Activated T-cell treated with anti-CD3 and anti-CD28 coated beads for 48 hours (primary cell): Measurements from ENCODE around the gene ARHGAP6.
"Not testable (repeated sequence)": the region's sequence is repeated elsewhere in the genome, so short reads cannot be mapped to it uniquely, and the experiment has no call there.

Source experiments
- DNase-seq: peaks from one replicate; pipeline ENCODE4 v3.0.0-alpha.2; 2020; ENCODE audit warnings: low read depth

ARHGAP6 gene

GRCh38 chrX:11530621-11531020 lies 135.1 kb downstream of the ARHGAP6 start:
- DNase-seq, result no peak

DNA sequence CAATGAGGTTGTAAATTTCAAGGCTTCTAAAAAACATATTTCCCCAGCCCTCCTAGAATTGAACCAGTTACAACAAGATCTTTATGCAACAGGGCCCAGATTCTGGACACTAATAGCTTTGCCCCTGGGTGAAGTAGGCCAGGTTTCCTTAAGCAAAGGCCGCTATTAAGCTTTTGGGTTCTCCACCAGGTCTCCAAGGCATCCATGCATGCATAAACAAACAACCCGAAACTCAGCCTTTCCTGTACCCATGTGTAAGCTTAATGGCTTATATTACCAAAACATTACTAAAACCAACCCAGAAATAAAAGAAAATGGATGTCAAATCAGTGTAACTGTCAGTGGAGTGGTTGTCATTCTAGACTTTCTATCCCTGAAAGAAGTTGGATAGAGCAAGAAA lies 137.1 kb downstream of the ARHGAP6 start:
- no peak for DNase-seq

DNA sequence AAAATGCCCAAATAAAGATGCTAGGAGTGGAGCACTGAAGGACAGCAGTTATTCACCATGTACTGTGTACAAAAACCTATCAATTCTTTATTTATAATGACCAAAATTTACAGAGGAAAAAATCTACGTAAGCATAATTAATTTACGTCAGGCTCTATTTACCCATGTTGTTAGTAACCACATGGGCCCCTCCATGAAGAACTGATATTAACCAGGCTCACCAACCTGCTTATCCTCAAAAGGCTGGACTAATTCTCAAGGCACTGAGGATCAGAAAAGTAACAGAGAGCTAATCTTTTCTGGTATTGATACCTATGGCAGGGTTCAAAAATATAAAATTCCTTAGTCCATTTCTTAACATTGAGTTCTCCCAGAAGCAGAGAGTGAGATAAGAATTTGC lies 140.0 kb downstream of the ARHGAP6 start:
- no peak for DNase-seq

DNA sequence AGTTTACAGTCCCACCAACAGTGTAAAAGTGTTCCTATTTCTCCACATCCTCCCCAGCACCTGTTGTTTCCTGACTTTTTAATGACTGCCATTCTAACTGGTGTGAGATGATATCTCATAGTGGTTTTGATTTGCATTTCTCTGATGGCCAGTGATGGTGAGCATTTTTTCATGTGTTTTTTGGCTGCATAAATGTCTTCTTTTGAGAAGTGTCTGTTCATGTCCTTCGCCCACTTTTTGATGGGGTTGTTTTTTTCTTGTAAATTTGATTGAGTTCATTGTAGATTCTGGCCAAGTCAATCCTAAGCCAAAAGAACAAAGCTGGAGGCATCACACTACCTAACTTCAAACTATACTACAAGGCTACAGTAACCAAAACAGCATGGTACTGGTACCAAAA lies 146.5 kb downstream of the ARHGAP6 start:
- not testable (repeated sequence) for DNase-seq

DNA sequence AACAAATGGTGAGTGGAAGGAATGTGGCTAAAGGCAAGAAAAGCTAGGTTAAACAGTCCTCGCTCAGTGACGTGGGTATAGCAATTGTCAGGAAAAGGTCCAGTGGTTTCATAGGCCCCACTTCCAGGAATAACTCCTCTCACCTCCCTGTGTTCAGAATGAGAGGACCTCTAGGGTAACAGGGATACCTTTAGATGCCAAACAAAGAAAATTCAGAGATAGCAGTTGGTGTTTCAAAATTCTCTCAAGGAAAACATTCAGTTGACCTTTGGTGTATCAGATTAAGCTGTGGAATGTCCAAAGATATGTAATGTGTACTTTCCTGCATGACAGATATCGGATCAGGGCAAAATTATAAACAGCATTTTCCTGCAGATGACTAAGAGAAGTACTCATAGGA lies 155.9 kb downstream of the ARHGAP6 start:
- DNase-seq, result no peak

DNA sequence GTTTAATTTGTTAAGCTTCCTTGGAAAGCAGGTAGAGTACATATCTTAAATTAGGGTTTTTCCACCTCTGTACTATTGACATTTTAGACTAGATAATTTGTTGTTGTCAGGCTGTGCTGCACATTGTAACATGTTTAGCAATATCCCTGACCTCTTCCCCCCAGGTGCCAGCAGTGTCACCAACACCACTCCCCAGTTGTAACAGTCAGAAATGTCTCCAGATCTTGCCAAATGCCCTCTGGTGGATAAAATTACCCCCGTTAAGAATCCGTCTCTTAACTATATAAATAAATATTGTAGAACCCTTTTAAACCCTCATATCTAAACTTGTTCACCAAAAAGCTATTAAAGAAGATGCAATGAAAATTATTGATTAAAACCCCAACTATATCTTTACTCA lies 161.5 kb downstream of the ARHGAP6 start:
- no peak for DNase-seq

DNA sequence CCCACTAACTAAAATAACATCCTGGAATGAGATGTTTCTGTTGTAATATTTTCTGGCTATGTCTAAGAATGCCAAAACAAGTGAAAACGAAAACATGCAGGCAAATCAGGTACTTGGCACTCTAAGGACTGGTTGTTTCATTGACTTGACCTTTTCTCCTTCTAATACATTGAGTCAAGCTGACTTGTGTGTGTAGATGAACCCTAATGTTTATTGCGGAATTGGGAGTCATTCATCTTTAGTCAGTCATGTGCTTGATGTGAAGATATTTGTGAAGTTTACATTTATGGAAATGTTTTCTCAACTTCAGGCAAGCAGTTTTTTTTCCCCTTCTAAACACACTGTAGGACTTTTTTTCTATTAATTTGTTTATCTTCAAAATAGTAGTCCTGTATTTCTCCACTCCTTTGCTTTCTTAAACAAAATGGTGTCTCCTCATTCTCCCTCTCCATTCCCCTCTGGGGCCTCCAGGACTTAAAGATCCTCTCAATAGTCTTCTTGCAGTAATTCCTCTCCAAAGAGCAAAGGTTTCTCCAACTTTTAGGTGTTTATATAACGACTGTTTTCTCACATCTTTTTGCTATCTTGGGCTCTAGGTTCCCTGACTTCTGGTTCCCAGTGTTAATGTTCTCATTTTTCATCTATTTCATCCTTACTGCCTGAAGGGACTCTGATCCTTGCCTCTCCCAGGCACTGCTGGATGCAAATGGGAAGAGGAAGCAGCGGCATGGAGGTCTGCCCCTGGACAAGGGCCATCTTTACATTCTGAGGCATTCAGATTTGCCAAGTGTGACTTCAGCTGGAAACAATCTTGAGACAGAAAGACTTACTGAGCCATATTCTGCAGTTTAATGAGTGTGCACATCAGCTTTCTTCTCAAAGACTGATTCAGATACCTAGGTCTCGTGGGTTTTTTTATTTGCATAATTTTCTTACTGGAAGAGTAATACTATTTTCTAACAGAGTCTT lies 166.4 kb downstream of the ARHGAP6 start:
- no peak for DNase-seq

- not testable (repeated sequence) for DNase-seq
Measured at GRCh38 chrX:11491375-11491774, 174.3 kb downstream of the ARHGAP6 start.

GRCh38 chrX:11484290-11484689 lies 181.4 kb downstream of the ARHGAP6 start:
- no peak for DNase-seq

GRCh38 chrX:11481035-11481434 lies 184.7 kb downstream of the ARHGAP6 start:
- DNase-seq, result no peak

- no peak for DNase-seq
Measured at GRCh38 chrX:11480626-11481025, 185.1 kb downstream of the ARHGAP6 start.

DNA sequence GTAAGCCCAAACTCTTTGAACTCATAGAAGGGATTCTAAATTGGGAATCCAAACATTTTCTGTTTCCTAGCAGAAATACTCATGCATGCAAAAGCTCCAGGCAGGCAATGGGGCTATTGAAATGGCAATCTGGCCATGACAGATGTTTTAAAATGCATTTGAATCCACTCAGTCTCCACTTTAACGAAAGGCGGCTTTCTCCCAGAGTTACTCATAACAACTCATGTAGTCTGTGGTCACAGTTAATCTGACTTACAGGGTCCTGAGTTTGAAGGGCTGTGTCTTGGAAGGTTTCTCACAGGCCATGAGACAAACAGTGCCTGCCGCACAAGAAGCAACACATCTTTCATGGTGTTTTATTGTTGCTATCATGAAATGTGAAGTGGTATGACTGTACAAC lies 186.8 kb downstream of the ARHGAP6 start:
- DNase-seq, result no peak

DNA sequence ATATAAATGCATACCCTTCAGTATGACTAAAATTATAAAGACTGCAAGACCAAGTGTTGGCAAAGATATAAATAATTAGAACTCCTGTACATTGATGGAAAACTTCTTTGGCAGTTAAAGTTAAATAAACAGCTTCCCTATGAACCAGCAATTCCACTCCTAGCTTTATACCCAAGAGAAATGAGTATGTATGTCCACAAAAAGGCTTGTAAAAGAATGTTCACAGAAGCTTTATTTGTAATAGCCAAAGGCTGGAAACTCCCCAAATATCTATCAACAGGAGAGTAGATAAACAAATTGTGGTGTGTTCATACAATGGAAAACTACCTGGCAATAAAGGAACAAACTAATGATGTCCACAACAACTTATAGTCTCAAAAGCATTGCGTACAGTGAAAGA lies 187.7 kb downstream of the ARHGAP6 start:
- no peak for DNase-seq

- DNase-seq, result no peak
Measured at GRCh38 chrX:11474576-11474975, 191.1 kb downstream of the ARHGAP6 start.

DNA sequence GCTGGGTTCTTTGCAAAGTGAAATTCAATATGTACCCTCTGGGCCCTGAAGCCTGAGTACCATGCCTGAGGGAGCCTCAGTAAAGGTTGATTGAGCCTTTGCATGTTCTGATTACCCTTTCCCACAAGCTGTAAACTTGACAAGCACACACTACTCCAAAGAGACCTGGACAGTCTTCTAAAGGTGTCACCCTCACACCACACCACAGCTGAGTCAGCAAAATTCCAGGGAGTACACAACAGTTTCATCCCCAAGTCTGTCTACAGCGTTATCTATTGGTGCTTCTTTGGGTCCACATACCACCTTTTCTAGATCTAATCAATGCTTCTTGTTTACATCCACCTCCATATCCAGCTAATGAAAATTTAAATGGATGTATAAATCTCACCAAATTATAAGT lies 191.7 kb downstream of the ARHGAP6 start:
- DNase-seq, result no peak

- no peak for DNase-seq
Measured at GRCh38 chrX:11472879-11473278, 192.8 kb downstream of the ARHGAP6 start.

GRCh38 chrX:11472381-11472780 lies 193.3 kb downstream of the ARHGAP6 start:
- no peak for DNase-seq

GRCh38 chrX:11470250-11470974 lies 195.3 kb downstream of the ARHGAP6 start:
- no peak for DNase-seq

DNA sequence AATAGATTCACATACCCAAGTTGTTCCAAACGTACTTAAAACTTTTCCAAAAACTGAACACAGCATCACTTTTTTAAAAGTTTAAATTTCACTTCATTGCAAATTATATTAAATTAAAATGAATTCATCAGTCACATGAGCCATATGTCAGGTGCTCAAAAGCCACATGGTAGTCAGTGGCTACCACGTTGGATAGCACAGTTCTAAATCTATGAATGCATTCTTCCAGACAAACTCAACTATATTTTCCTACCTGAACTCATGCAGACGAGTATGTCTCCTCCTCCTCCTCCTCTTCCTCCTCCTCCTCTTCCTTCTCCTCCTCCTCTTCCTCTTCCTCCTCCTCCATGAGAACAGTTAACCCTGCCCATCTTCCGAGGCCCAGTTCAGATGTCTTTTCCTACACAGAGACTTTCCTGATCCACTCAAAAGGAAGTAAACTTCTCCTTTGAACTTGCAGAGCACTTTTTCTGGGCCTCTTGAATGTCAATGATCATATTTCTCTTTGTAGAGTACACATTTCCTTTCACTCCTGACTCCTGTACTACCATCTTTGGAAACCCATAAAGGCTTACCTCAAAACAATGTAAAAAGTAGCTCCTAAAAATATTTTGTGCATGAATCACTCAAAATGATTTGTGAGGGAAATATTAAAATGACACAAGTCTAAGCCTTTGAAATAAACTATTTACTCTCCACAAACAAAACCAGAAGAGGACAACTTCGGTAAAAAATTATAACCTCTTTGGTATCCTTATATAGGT lies 199.9 kb downstream of the ARHGAP6 start:
- no peak for DNase-seq

DNA sequence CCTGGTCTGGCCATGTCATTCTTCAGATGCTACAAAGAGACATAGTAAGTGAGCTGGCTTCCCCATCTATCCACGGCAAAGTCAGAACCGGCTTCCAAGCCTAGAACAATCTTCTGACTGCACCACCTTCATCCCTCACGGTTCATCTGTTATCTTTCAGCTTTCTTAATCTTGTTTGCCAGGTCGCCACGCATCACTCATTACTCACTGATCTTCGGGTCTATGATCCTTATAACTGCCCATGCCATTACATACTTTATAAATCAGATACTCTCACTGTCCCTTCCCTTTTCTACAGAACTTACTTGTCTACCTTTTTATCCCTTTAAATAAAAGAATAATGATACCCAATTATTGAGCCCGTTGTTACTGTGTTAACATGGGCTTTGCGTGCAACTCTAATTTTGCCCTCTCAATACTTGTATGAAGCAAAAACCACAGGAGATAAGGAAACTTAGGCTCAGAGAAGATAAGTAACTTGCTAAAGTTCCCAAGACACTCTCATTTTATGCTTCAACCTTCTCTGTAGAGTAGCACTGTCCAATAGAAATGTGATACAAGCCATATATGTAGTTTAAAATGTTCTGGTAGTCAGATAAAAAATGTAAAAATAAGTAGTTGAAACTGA lies 200.8 kb downstream of the ARHGAP6 start:
- DNase-seq, result no peak

DNA sequence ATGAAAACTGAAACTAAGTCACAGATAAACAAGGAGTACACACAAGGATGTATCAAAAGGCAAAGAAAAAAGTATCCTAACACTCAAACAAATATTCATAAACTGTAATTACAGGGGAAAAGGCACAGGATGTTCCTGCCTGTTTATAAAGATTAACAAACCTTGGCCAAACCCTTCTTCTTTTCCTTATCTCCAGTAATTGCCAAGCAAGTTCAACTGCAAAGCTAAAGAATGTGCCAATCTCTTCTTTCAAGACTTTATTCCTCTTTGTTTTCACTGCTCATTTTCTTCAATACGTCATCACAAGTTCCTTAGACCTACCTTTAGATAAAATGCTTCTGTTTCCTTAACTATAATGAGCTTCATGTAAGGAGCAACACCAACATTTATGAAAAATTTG lies 201.3 kb downstream of the ARHGAP6 start:
- no peak for DNase-seq

- no peak for DNase-seq
Measured at GRCh38 chrX:11462648-11463047, 203.1 kb downstream of the ARHGAP6 start.
